Measurements from ENCODE around the gene HEATR3. TPM values are rescaled to one million over a fixed set of nuclear protein-coding genes. Genes with fewer than 3 reads are reported as not detected.

The HEATR3 gene
- total and polyA plus RNA-seq, 2 of the 13 experiments (the other 11 are each of a cell fraction or from before 2014, with no cell fraction given) = 22.4 to 52.4 TPM

DNA sequence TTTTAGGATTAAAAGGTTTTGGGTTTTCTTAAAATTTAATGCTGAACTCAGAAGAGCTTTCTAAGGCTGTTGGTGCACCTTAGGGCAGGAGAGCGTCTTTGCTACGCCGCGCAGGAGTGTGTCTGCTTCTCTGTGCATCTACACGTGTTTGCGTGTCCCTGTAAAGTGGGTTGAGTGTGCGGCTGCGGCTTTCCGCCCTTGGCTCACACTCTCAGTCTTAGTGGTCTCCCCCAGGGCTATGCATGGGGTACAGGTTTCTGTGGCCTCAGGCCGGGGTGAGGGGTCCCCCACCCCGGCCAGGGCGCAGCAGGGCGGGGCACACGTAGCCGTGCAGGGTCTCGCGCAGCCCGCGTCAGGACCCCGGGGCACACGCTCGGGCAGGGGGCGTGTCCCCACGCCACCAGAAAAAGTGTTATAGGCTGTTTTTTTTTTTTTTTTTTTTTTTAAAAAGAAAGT lies 86.6 kb downstream of the HEATR3 start (continued):
- TF ChIP-seq, protein P1, sequence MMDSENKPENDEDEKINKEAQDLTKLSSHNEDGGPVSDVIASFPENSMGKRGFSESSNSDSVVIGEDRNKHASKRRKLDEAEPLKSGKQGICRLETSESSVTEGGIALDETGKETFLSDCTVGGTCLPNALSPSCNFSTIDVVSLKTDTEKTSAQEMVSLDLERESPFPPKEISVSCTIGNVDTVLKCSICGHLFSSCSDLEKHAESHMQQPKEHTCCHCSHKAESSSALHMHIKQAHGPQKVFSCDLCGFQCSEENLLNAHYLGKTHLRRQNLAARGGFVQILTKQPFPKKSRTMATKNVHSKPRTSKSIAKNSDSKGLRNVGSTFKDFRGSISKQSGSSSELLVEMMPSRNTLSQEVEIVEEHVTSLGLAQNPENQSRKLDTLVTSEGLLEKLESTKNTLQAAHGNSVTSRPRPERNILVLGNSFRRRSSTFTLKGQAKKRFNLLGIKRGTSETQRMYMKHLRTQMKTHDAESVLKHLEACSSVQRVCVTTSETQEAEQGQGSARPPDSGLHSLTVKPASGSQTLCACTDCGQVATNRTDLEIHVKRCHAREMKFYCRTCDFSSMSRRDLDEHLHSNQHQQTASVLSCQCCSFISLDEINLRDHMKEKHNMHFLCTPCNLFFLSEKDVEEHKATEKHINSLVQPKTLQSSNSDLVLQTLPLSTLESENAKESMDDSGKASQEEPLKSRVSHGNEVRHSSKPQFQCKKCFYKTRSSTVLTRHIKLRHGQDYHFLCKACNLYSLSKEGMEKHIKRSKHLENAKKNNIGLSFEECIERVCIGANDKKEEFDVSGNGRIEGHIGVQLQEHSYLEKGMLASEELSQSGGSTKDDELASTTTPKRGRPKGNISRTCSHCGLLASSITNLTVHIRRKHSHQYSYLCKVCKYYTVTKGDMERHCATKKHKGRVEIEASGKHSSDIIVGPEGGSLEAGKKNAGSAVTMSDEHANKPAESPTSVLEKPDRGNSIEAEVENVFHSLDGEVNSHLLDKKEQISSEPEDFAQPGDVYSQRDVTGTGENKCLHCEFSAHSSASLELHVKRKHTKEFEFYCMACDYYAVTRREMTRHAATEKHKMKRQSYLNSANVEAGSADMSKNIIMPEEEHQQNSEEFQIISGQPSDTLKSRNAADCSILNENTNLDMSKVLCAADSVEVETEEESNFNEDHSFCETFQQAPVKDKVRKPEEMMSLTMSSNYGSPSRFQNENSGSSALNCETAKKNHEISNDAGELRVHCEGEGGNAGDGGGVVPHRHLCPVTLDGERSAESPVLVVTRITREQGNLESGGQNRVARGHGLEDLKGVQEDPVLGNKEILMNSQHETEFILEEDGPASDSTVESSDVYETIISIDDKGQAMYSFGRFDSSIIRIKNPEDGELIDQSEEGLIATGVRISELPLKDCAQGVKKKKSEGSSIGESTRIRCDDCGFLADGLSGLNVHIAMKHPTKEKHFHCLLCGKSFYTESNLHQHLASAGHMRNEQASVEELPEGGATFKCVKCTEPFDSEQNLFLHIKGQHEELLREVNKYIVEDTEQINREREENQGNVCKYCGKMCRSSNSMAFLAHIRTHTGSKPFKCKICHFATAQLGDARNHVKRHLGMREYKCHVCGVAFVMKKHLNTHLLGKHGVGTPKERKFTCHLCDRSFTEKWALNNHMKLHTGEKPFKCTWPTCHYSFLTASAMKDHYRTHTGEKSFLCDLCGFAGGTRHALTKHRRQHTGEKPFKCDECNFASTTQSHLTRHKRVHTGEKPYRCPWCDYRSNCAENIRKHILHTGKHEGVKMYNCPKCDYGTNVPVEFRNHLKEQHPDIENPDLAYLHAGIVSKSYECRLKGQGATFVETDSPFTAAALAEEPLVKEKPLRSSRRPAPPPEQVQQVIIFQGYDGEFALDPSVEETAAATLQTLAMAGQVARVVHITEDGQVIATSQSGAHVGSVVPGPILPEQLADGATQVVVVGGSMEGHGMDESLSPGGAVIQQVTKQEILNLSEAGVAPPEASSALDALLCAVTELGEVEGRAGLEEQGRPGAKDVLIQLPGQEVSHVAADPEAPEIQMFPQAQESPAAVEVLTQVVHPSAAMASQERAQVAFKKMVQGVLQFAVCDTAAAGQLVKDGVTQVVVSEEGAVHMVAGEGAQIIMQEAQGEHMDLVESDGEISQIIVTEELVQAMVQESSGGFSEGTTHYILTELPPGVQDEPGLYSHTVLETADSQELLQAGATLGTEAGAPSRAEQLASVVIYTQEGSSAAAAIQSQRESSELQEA (CRISPR knock-in tag; IDR thresholded peaks at IDR 0.05; ENCODE audit: not compliant biosample characterization) = peak; percentile 38
- TF ChIP-seq ZKSCAN8 (CRISPR knock-in tag; IDR thresholded peaks at IDR 0.05; ENCODE audit: borderline replicate concordance) (no peak), DPF2 (CRISPR knock-in tag; IDR thresholded peaks at IDR 0.05; ENCODE audit: borderline replicate concordance, low read depth) (no peak), STAT5B (CRISPR knock-in tag; IDR thresholded peaks at IDR 0.05) (no peak), KMT2A (CRISPR knock-in tag; IDR thresholded peaks at IDR 0.05) (no peak), ZNF546 (CRISPR knock-in tag; conservative IDR thresholded peaks at IDR 0.05) (no peak; the same call in 1 of the 2 replicates), ZNF331 (CRISPR knock-in tag; IDR thresholded peaks at IDR 0.05) (no peak), ZNF232 (CRISPR knock-in tag; IDR thresholded peaks at IDR 0.05; ENCODE audit: borderline replicate concordance) (no peak; the same call in 1 of the 2 replicates), ZNF382 (CRISPR knock-in tag; IDR thresholded peaks at IDR 0.05; ENCODE audit: borderline replicate concordance) (no peak), SMARCE1 (IDR thresholded peaks at IDR 0.05; ENCODE audit: borderline replicate concordance) (no peak), NAIF1 (CRISPR knock-in tag; IDR thresholded peaks at IDR 0.05; ENCODE audit: borderline replicate concordance) (no peak), KLF6 (CRISPR knock-in tag; IDR thresholded peaks at IDR 0.05) (no peak; the same call in 1 of the 2 replicates), SYNCRIP (IDR thresholded peaks at IDR 0.05; ENCODE audit: insufficient read depth, low read depth, low read length) (no peak), ELF4 (CRISPR knock-in tag; IDR thresholded peaks at IDR 0.05; ENCODE audit: borderline replicate concordance) (no peak), PTBP1 (IDR thresholded peaks at IDR 0.05; ENCODE audit: low read depth, low read length, poor library complexity, severe bottlenecking) (no peak), ZNF33B (CRISPR knock-in tag; IDR thresholded peaks at IDR 0.05) (no peak), ZNF326 (CRISPR knock-in tag; IDR thresholded peaks at IDR 0.05; ENCODE audit: borderline replicate concordance) (no peak), ZC3H4 (CRISPR knock-in tag; IDR thresholded peaks at IDR 0.05; ENCODE audit: borderline replicate concordance) (peak; percentile 55; the same call in 1 of the 2 replicates), GTF3A (CRISPR knock-in tag; conservative IDR thresholded peaks at IDR 0.05) (no peak), MAZ (IDR thresholded peaks at IDR 0.05; ENCODE audit: borderline replicate concordance, low read depth, low read length) (no peak), MAZ (CRISPR knock-in tag; IDR thresholded peaks at IDR 0.05; ENCODE audit: low read depth) (no peak)
- TF ChIP-seq, protein P2, sequence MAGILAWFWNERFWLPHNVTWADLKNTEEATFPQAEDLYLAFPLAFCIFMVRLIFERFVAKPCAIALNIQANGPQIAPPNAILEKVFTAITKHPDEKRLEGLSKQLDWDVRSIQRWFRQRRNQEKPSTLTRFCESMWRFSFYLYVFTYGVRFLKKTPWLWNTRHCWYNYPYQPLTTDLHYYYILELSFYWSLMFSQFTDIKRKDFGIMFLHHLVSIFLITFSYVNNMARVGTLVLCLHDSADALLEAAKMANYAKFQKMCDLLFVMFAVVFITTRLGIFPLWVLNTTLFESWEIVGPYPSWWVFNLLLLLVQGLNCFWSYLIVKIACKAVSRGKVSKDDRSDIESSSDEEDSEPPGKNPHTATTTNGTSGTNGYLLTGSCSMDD (CRISPR knock-in tag; IDR thresholded peaks at IDR 0.05) = peak; percentile 73; the same call in 1 of the 2 replicates

Measured in HepG2 (cell line).